GM19467 (cell line): Measurements from ENCODE around the gene EVA1A.

Source experiments
- ATAC-seq: cut with Tn5 transposase; IDR thresholded peaks from one replicate; pipeline ENCODE4 v1.9.1; 2021; ENCODE audit warnings: mild to moderate bottlenecking, moderate library complexity; ENCODE audit not compliant: unreplicated experiment

EVA1A gene

DNA sequence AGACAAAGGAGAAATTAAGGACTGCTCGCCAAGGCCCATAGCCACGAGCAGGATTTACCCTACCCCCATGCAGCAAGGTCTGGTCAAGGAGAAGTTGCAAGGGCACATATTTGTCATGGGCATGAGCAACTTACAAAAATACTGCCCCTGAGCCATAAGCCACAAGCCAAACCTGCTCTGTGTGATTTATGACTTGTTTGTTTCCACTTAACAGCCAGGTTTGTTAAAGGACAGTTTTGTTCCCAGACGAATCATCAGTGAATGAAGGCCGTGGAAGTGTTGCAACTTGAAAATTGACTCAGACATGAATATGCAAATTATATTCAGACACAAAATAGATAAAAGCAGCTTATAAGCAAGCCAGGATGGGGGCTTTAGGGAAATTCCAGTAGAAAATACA is 31.3 kb upstream of the EVA1A start:
- no peak for ATAC-seq

DNA sequence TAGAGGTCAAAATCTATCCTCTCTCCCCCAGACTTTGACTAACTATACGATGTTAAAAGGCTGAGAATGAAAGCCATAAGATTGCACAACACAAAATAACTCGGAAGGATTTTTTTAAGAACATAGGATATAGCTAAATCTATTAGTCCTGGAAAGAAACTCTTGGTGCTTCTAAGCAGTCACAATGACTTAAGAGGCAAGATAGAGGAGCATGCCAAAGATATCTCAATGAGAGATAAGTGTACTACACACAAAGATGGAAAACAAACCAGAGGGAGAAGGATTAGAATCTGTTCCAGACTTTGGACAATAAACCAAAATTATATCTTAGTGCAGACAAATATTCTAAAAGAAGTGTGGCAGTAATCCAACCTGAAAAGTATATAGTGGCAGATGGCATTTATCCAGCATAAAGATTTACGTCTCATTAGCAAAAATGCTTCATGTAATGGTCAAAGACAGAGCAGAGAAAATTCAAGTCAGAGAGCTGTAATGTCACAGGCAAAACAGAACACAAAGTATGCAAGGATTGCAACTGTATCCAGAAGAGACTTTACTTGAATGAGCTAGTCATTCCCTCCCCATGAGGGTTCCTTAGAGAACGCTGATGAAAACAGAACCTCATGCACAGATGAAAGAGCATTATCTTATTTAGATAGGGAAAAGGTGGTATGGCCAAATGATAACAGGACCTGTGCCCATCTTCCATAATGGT is 28.8 kb upstream of the EVA1A start:
- ATAC-seq, result no peak

GRCh38 chr2:75587954-75588587 is 27.3 kb upstream of the EVA1A start:
- no peak for ATAC-seq

DNA sequence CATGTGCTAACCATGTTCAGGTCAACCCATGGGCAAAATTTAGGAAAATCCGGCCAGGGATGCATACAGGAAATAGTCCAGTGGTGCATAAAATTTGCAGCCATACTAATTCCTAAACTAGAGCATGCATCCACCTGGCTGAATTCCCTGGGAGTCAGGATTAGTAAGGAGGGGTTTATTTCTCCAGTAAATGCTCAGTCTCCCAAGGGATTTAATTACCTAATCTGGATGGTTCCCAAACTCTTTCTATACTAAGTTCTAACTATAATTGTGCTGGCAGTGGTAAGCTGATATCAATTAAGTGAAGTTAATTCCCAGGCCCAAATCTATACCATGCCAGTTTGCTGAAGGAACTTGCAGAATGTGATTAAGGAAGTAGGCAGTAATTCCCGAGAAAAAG is 26.2 kb upstream of the EVA1A start:
- no peak for ATAC-seq

- ATAC-seq, result no peak
Observed at GRCh38 chr2:75582840-75583239, 22.1 kb upstream of the EVA1A start.

- no peak for ATAC-seq
Observed at GRCh38 chr2:75580606-75581005, 19.9 kb upstream of the EVA1A start.

- no peak for ATAC-seq
Observed at GRCh38 chr2:75580156-75580555, 19.4 kb upstream of the EVA1A start.

- no peak for ATAC-seq
Observed at GRCh38 chr2:75579186-75579585, 18.4 kb upstream of the EVA1A start.

- ATAC-seq, result no peak
Observed at GRCh38 chr2:75577280-75577679, 16.5 kb upstream of the EVA1A start.

GRCh38 chr2:75574106-75574505 is 13.4 kb upstream of the EVA1A start:
- ATAC-seq, result no peak

GRCh38 chr2:75573145-75573878 is 12.6 kb upstream of the EVA1A start:
- no peak for ATAC-seq

DNA sequence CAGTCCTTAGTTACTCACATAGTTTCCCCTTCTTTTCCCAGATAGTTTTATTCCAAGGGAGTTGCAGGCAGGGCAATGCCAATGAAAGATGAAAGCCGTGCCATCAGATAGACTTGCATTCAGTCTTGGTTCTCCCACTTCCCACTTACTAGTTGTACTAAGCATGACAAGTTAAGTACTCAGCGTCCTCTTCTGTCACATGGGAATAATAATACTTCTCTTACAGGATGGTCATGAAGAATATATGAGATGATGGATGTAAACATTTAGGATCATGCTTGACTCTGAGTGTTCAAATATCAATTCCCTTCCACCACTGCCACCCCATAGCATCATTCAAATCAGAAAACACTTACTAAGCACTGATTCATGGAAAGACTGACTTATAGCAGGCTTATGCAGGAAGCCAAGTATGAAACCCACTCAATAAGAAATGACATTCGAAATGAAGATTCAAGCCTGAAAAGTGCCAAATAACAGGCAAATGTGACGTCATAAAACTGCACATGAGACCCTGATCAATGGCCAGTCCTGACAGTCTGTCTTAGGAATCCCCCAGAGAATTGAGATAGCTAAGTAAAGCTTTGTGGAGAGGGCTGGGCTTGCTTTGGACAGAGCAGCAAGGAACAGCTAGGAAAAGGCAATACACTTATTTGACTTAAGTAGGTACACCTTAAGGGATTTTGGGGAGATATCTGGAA is 11.1 kb upstream of the EVA1A start:
- no peak for ATAC-seq

GRCh38 chr2:75570948-75571729 is 10.4 kb upstream of the EVA1A start:
- ATAC-seq, result no peak

DNA sequence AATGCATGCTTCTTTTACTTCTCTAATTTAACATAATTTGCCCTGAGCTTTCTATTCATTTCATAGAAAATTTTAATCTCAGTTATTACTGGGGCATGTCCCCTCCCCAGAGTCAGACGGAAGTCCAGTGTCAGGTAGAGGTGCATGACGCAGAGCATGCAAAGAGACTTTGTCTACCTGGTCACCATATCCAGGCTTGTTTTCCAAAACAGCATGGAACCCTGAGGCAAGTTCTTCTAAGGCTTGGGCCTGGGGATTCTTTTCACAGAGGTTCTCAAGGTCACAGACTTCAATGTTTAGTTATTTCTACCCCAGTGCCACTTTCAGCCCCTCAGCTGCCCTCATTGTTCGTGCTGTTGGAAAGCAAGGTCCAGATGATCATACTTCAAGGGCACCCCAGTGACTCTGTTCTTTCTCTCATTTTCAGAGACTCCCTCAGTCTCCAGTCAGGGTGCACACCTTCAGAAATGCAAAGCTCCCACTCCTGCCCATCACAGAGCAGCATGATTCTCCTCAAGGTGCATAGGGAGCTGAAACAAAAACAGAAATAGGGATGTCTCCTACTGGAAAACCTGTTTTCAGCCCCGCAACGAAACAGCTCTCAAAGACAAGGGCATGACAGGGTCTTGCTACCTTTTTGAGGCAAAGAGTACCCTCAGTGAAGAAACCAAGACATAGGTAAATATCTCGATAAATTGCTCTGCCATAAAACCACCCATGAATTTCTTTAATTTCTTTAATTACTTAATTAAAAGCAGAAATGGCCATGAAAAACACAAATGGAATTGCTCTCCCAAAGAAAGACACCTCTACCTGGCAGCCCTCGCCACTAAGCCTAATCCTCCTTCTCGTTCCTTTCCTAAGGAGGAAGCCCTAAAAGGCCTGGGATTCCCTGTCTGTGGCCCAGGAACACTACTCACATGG is 9.5 kb upstream of the EVA1A start:
- ATAC-seq, result no peak

DNA sequence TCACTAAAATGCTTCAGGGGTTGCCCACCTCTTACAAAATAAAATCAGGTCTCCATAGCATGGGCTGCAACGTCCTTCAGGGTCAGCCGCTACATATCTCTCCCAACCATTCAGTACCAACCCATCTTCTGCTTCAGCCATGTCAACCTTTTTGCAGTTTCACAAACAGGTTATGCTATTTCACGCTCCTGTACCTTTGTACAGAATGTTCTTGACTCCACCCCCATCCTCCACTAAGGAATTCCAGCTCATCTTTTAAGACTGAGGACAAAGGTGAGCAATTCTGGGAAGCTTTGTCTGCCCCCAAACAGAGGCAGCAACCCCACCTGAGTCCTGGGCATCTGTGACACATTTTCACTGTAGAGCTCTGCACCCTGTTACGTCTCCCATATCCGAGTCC is 8.8 kb upstream of the EVA1A start:
- ATAC-seq, result no peak

DNA sequence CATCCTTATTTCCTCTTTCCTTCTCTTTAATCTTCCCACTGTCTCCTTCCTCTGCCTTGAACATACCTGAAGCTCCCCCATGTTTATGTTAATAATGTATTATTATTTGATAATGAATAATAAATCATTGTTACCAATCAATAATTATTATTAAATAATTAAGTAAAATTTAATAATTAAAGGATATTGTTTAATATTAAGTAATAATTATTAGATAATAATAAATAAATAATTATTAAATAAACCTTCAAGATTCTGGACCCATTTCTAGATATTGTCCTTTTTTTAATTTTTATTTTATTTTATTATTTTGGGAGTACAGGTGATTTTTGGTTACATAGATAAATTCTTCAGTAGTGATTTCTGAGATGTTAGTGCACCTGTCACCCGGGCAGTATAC is 7.4 kb upstream of the EVA1A start:
- no peak for ATAC-seq

GRCh38 chr2:75565472-75566462 is 5.0 kb upstream of the EVA1A start:
- no peak for ATAC-seq

- ATAC-seq, result no peak
Observed at GRCh38 chr2:75564713-75565359, 4.1 kb upstream of the EVA1A start.
